Measurements from ENCODE around the gene SHPK.

SHPK gene

GRCh38 chr17:3627769-3628167, 8.3 kb downstream of the SHPK start:
- Mint-ChIP-seq H3K4me1 (peaks cover 2% of the 10 kb centered on the region), H3K27me3 (no peaks in the 10 kb centered on the region), H3K9me3 (no peaks in the 10 kb centered on the region), H3K4me3 (no peak overlapping the region), H3K27ac (no peak overlapping the region), H3K36me3 (peaks cover 21% of the 10 kb centered on the region)
- no peak for DNase-seq
- CTCF ChIA-PET: interaction anchor here (0.9 kb wide), 1 partner anchor 20 kb away, joined by 3 read pairs; no protein-coding TSS in a partner anchor

DNA sequence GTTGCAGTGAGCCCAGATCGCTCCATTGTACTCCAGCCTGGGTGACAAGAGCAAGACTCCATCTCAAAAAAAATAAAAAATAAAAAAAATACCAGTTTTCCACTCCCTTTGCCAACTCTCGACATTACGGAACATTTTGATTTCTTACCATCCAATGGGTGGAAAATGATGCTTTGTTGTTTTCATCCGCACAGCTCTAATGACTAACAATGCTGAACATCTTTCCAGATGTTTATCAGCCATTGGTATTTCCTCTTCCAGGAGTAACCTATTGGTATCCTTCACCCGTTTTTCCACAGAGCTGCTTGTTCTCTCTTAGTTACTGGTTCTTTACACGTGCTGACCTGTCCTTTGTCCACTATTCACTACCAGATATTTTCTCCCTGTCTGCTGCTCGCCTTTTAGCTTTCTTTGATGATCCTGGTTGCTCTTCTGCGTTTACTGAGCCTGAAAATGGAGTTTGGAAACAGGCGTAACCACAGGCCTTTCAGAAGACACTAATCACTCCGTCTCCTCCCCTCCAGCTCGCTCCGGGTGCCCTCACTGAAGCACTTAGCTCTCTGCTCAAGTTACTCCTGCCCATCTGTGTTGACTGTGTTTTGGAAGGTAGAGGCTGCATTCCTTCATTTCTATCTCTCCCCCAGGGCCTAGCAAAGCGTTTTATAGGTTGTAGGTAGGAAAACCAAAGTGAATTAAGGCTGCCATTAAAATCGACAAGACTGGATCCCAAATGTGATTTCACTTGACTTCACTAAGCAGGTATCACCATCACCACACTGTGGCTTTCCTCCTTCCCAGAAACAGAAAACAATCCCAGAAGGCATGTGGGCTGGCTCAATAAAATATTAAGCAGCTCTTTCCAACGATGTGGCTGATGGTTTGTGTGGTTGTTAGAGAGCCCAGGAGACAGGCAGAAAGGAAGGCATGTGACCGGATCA, 8.9 kb downstream of the SHPK start:
- Mint-ChIP-seq H3K9me3 (no peaks in the 10 kb centered on the region), H3K27ac (no peak overlapping the region), H3K27me3 (no peaks in the 10 kb centered on the region), H3K4me1 (no peaks in the 10 kb centered on the region), H3K4me3 (no peak overlapping the region), H3K36me3 (peaks cover 18% of the 10 kb centered on the region)
- DNase-seq: no peak
- CTCF ChIA-PET: interaction anchor here (0.9 kb wide), 1 partner anchor 21 kb away, joined by 3 read pairs; no protein-coding TSS in a partner anchor

DNA sequence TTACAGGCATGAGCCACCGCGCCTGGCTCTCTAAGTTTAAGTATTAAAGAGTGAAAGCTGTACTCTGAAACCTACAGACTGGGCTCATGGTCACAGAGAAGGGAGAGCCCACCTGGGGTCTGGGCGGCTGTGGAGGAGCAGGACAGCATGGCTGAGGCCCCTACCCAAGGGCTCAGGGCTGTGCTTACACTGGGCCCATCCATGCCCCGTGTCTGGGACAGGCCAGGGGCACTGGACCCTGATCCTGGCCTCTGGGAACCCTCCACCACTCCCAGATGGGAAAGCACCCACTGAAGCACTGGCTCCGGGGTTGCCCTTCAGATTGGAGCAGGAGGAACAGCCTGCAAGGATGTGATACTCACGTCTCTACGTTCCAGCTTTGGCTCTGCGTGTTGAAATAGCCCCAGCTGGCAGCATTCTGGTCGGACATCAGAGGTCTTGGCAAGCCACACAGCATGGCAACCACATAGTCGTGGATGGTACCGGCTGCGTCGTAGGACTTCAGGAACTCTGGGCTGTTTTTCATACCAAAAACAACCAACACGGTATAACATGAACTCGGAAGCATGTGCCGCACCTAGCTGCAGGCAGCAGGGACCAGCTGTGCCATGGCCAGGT, 13.0 kb downstream of the SHPK start:
- Mint-ChIP-seq H3K4me3 (no peak overlapping the region), H3K36me3 (peaks cover 26% of the 10 kb centered on the region), H3K27ac (no peak overlapping the region), H3K27me3 (no peaks in the 10 kb centered on the region), H3K4me1 (no peaks in the 10 kb centered on the region), H3K9me3 (no peaks in the 10 kb centered on the region)
- CTCF ChIA-PET: interaction anchor here (0.7 to 1.3 kb wide), 2 partner anchors 14 to 22 kb away, joined by 3 read pairs; partner anchors contain the start of gene CTNS
- DNase-seq: no peak

- H3K9me3 Mint-ChIP-seq: peaks cover 2% of the 10 kb centered on the region
- H3K27me3 Mint-ChIP-seq: no peaks in the 10 kb centered on the region
- DNase-seq: no peak
- H3K27ac Mint-ChIP-seq: no peak overlapping the region
- peaks cover 37% of the 10 kb centered on the region for H3K36me3 Mint-ChIP-seq
- CTCF ChIA-PET: no interaction called here
- no peaks in the 10 kb centered on the region for H3K4me1 Mint-ChIP-seq
- no peak overlapping the region for H3K4me3 Mint-ChIP-seq
Measured at GRCh38 chr17:3621146-3621720, 14.8 kb downstream of the SHPK start.

DNA sequence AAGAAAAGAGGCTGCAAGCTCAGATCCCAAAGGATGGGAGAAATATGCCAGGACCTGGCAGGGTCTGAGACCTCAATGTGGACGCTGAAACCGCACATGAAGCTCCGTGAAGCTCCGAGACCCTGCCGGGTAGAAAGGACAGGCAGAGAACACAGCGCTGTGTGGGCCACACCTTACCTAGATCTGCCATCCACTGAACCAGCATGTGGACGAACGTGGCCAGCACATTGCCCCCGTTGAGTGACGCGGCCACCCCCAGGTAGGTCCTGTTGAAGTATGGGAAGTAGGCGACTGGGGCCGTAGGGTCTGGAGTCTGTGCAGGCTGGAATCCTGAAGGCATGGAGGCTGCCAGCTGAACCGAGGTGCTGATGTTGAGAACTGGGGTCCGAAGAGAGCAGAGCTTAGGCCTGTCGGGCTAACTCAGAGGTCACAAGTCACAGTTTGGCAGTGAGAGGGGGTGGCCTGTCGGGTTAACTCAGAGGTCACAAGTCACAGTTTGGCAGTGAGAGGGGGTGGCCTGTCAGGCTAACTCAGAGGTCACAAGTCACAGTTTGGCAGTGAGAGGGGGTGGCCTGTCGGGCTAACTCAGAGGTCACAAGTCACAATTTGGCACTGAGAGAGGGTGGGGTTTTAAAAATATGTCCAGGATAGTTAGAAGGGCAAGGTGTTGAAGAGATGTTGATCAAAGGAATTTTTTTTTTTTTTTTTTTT, 20.7 kb downstream of the SHPK start:
- no peak overlapping the region for H3K27ac Mint-ChIP-seq
- DNase-seq: no peak
- H3K36me3 Mint-ChIP-seq: peaks cover 50% of the 10 kb centered on the region
- H3K27me3 Mint-ChIP-seq: no peaks in the 10 kb centered on the region
- H3K9me3 Mint-ChIP-seq: peaks cover 2% of the 10 kb centered on the region
- no peaks in the 10 kb centered on the region for H3K4me1 Mint-ChIP-seq
- CTCF ChIA-PET: no interaction called here
- H3K4me3 Mint-ChIP-seq: no peak overlapping the region

DNA sequence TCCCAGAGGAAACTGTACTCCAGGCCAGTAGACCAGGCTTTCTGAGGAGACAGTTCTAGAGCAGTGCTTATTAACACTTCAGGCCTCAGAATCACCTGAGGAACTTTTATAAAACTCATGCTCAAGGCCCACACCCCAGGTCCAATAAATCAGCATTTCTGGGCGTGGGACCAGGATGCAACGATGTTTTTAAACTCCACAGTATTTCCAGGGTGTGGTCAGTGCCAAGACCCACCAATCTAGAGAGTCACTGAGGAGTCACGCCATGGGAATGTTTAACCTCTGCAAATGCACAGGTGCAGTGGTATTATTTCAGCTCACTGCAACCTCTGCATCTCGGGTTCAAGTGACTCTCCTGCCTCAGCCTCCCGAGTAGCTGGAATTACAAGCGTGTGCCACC, 22.9 kb downstream of the SHPK start:
- Mint-ChIP-seq H3K27me3 (no peaks in the 10 kb centered on the region), H3K27ac (no peak overlapping the region), H3K4me3 (no peak overlapping the region), H3K36me3 (peaks cover 40% of the 10 kb centered on the region), H3K9me3 (peaks cover 2% of the 10 kb centered on the region), H3K4me1 (no peaks in the 10 kb centered on the region)
- CTCF ChIA-PET: interaction anchor here (1.4 kb wide), 1 partner anchor 10 kb away, joined by 4 read pairs; no protein-coding TSS in a partner anchor
- DNase-seq: no peak

GRCh38 chr17:3610523-3610922, 25.5 kb downstream of the SHPK start:
- Mint-ChIP-seq H3K9me3 (no peaks in the 10 kb centered on the region), H3K27ac (no peak overlapping the region)
- CTCF ChIA-PET: no interaction called here

GRCh38 chr17:3609689-3610088, 26.4 kb downstream of the SHPK start:
- Mint-ChIP-seq H3K27me3 (no peaks in the 10 kb centered on the region), H3K4me1 (no peaks in the 10 kb centered on the region), H3K4me3 (no peak overlapping the region), H3K36me3 (peaks cover 13% of the 10 kb centered on the region), H3K9me3 (no peaks in the 10 kb centered on the region), H3K27ac (no peak overlapping the region)
- CTCF ChIA-PET: no interaction called here
- DNase-seq: no peak

More at GRCh38 chr17:3610523-3610922, 25.5 kb downstream of the SHPK start:
- Mint-ChIP-seq H3K27me3 (no peaks in the 10 kb centered on the region), H3K4me3 (no peak overlapping the region), H3K4me1 (no peaks in the 10 kb centered on the region), H3K36me3 (peaks cover 21% of the 10 kb centered on the region)
- no peak for DNase-seq

- H3K4me1 Mint-ChIP-seq: no peaks in the 10 kb centered on the region
- CTCF ChIA-PET: interaction anchor here (1.2 to 5.4 kb wide), 2 partner anchors 41 to 44 kb away, joined by 3 to 40 read pairs; no protein-coding TSS in a partner anchor
- H3K27me3 Mint-ChIP-seq: no peaks in the 10 kb centered on the region
- H3K36me3 Mint-ChIP-seq: peaks cover 4% of the 10 kb centered on the region
- DNase-seq: no peak
- no peak overlapping the region for H3K4me3 Mint-ChIP-seq
- H3K9me3 Mint-ChIP-seq: no peaks in the 10 kb centered on the region
- no peak overlapping the region for H3K27ac Mint-ChIP-seq
Measured at GRCh38 chr17:3603870-3604259, 32.2 kb downstream of the SHPK start.

DNA sequence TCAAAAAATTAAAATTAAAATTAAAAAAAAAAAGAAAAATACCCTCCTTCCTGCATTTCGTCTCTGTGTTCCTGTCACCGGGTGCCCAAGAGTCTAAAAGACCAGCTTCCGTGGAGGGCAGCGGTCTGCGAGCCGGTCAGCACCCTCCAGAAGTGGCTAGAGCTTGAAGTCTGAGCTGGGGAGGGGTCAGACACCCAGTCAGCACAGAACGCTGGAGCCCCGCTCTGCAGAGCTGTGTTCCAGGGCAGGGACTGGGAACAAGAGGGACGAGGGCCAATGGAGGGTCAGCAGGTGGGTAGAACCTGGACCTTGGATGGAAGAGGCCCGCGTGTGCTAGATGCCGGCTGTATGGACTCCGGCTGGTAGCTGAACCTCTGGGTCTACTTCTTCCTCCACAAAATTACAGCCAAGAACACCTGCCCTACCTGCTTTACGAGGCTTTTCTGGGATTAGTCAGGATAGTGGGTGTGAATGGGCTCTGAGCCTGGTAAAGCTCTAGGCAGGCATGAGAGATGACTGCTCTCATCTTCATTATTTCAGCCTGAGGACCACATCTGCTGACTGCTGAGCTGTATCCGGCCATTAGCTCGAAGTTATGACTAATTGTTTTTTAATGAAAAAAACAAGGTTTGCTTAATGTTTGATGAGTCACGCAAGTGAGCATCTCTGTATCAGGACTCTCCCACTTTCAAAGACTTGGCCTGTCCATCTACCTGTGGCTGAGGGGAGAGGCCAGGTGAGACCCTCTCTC, 32.8 kb downstream of the SHPK start:
- no peaks in the 10 kb centered on the region for H3K27me3 Mint-ChIP-seq
- H3K4me3 Mint-ChIP-seq: no peak overlapping the region
- H3K36me3 Mint-ChIP-seq: peaks cover 2% of the 10 kb centered on the region
- no peaks in the 10 kb centered on the region for H3K9me3 Mint-ChIP-seq
- H3K4me1 Mint-ChIP-seq: no peaks in the 10 kb centered on the region
- no peak for DNase-seq
- CTCF ChIA-PET: interaction anchor here (0.6 to 5.4 kb wide), 7 partner anchors 11 to 555 kb away, joined by 3 to 40 read pairs (median 4); partner anchors contain the start of genes CTNS and SHPK
- H3K27ac Mint-ChIP-seq: no peak overlapping the region

DNA sequence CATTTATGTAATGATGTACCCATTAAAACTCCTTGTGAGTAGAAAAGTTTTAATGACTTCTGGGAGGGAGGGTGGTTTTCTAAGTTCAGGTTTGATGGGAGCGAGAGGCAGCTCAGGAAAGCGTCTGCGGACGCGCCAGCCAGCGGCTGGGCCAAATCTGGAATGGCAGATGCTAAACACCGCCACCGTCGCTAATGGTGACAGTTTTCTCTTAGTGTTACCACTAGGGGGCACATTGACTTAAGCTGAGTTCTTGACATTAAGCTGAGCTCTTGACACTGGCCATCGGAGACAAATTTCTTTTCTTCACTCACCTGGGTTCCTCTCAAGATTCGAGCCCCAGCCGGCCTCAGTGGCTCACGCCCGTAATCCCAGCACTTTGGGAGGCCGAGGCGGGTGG, 33.6 kb downstream of the SHPK start:
- CTCF ChIA-PET: interaction anchor here (1.1 to 5.4 kb wide), 6 partner anchors 11 to 49 kb away, joined by 3 to 40 read pairs (median 4); partner anchors contain the start of genes CTNS and SHPK
- H3K4me3 Mint-ChIP-seq: no peak overlapping the region
- no peaks in the 10 kb centered on the region for H3K27me3 Mint-ChIP-seq
- H3K27ac Mint-ChIP-seq: no peak overlapping the region
- H3K9me3 Mint-ChIP-seq: no peaks in the 10 kb centered on the region
- peak; percentile 46 for DNase-seq
- H3K36me3 Mint-ChIP-seq: no peaks in the 10 kb centered on the region
- H3K4me1 Mint-ChIP-seq: no peaks in the 10 kb centered on the region

GRCh38 chr17:3600529-3601205, 35.4 kb downstream of the SHPK start:
- Mint-ChIP-seq H3K36me3 (no peaks in the 10 kb centered on the region), H3K4me3 (no peak overlapping the region), H3K27ac (no peak overlapping the region), H3K4me1 (no peaks in the 10 kb centered on the region), H3K9me3 (no peaks in the 10 kb centered on the region), H3K27me3 (no peaks in the 10 kb centered on the region)
- DNase-seq: no peak
- CTCF ChIA-PET: interaction anchor here (0.6 to 5.4 kb wide), 5 partner anchors 9 to 1036 kb away, joined by 3 to 40 read pairs (median 3); no protein-coding TSS in a partner anchor

DNA sequence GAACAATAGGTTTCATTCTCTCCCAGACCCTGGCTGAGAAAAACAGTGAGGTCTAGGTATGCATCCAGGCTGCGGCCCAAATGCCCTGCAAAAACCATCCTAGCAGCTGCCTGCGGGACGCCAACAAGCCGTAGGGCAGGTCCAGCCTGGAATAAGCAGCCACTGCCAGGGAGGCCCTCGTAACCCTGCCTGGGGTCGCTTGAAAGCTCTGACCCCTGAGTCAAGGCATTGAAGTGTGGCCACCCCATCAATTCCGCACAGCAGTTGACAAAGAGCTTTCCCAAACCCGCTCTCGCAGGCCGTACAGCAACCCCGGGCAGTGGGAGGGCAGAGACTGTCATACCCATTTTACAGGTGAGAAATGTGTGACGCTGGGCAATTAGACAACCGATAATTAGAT, 38.0 kb downstream of the SHPK start:
- DNase-seq: no peak
- H3K9me3 Mint-ChIP-seq: no peaks in the 10 kb centered on the region
- no peaks in the 10 kb centered on the region for H3K4me1 Mint-ChIP-seq
- no peaks in the 10 kb centered on the region for H3K36me3 Mint-ChIP-seq
- H3K27me3 Mint-ChIP-seq: no peaks in the 10 kb centered on the region
- H3K27ac Mint-ChIP-seq: no peak overlapping the region
- CTCF ChIA-PET: no interaction called here
- H3K4me3 Mint-ChIP-seq: no peak overlapping the region

Measured in activated naive CD4-positive, alpha-beta T cell treated with anti-CD3 and anti-CD28 coated beads, Interleukin-2, amount 10 ng/mL, durations not matched to agents 7 days and 5 days (primary cell).